ENCODE measurements around the gene LMX1B.

GRCh38 chr9:126704892-126705766 lies 91.4 kb downstream of the LMX1B start:
- peak in 5 of 7 experiments; percentile 84 to 93 (median 85) for TF ChIP-seq CTCF (IDR thresholded peaks at IDR 0.05)
- no peak for TF ChIP-seq POLR2A (IDR thresholded peaks at IDR 0.05)
- TF ChIP-seq POLR2AphosphoS5 (IDR thresholded peaks at IDR 0.05), result peak in 2 of 3 donors; percentile 25 to 30
- no peak for TF ChIP-seq EP300 (IDR thresholded peaks at IDR 0.05)

Measured in stomach (tissue), 4 donors.